RWPE1 (cell line): ENCODE data around the gene AKAP7.
A peak's percentile ranks its signal among the peaks of the same experiment; 100 is the strongest.

Source experiments
- CTCF ChIA-PET: fragments of 350-600 bp; sonication (Branson Sonifier 250); formaldehyde crosslinking; extraction: SDS; loops from one replicate; lab custom pipeline; 2021; lab: Yijun Ruan, JAX
- POLR2A ChIA-PET: fragments of 400-600 bp; formaldehyde crosslinking; extraction: SDS; loops from one replicate; lab custom pipeline; 2020; ENCODE audit warnings: antibody characterized with exemption; ENCODE audit not compliant: low non-redundant PET; lab: Yijun Ruan, JAX
- DNase-seq: peaks from one replicate; pipeline ENCODE4 v3.0.0; 2012; ENCODE audit warnings: low spot score
- H3K27ac ChIP-seq: fragments of 450-650 bp; 2 replicates; pipeline ENCODE4 v1.5.1; 2017
- TF ChIP-seq, protein P1 (sequence below): fragments of 450-650 bp; conservative IDR thresholded peaks from 2 replicates; pipeline ENCODE4 v1.5.1; 2017; ENCODE audit warnings: low read depth, mild to moderate bottlenecking

AKAP7 gene

DNA sequence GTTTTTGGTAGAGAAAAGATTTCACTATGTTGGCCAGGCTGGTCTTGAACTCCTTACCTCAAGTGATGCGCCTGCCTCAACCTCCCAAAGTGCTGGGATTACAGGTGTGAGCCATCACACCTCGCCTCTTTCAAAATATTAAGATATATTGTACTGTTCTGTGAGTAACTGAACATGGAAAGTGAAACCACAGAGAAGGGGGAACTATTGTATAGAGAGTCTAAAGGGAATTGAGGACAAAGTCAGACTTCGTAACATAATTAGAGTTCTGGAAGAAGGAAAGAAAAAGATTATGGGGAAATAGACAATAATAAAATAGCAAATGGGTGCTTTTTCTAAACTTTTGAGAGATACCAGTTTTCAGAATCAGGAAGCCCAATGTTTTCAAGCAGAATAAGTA, 17.4 kb upstream of the AKAP7 start:
- DNase-seq, result no peak
- H3K27ac ChIP-seq, result no peak overlapping the region
- TF ChIP-seq, protein P1, sequence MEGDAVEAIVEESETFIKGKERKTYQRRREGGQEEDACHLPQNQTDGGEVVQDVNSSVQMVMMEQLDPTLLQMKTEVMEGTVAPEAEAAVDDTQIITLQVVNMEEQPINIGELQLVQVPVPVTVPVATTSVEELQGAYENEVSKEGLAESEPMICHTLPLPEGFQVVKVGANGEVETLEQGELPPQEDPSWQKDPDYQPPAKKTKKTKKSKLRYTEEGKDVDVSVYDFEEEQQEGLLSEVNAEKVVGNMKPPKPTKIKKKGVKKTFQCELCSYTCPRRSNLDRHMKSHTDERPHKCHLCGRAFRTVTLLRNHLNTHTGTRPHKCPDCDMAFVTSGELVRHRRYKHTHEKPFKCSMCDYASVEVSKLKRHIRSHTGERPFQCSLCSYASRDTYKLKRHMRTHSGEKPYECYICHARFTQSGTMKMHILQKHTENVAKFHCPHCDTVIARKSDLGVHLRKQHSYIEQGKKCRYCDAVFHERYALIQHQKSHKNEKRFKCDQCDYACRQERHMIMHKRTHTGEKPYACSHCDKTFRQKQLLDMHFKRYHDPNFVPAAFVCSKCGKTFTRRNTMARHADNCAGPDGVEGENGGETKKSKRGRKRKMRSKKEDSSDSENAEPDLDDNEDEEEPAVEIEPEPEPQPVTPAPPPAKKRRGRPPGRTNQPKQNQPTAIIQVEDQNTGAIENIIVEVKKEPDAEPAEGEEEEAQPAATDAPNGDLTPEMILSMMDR, result no peak
- CTCF ChIA-PET, result interaction anchor here (1.0 to 4.2 kb wide), 2 partner anchors 230 to 233 kb away, joined by 4 to 39 read pairs; no protein-coding TSS in a partner anchor
- POLR2A ChIA-PET, result no interaction called here

DNA sequence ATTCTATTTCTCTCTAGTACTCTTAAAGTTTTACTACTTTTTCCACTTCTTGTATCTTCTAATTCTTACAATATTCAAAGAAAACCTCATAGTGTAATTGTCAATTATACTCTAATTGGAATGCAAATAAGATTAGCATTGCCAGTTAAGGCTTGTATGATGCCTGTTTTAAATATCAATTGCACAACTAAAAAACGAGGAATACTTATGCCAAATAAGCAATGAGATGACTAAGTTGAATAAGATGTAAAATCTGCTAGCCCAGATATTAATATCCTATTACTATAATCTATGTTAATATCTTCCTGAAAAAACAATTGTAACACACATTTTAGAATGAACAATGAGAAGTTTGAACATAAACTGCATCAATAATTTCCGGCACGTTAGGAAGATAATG, 13.3 kb upstream of the AKAP7 start:
- DNase-seq, result no peak
- CTCF ChIA-PET, result no interaction called here
- POLR2A ChIA-PET, result no interaction called here
- H3K27ac ChIP-seq, result no peak overlapping the region
- TF ChIP-seq, protein P1, result no peak

DNA sequence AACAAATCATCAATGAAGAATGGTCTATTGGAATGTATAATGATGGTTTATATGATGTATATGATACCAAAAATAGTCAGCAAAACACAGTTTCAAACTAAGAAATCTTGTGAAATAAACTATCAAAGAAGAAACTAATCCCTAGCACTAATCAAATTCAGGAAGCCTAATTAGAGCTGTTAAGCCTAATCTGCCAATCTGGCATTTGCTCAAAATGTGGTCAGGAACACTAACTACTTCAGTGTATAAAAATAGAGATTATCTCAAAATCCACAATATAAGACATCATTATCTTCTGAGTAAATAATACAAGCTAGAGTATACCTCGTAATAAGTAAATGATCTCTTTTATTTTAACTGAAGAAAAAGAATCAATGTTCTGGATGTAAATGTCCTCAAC, 12.8 kb upstream of the AKAP7 start:
- no peak for DNase-seq
- ChIA-PET POLR2A (no interaction called here), CTCF (no interaction called here)
- TF ChIP-seq, protein P1, result no peak
- no peak overlapping the region for H3K27ac ChIP-seq

DNA sequence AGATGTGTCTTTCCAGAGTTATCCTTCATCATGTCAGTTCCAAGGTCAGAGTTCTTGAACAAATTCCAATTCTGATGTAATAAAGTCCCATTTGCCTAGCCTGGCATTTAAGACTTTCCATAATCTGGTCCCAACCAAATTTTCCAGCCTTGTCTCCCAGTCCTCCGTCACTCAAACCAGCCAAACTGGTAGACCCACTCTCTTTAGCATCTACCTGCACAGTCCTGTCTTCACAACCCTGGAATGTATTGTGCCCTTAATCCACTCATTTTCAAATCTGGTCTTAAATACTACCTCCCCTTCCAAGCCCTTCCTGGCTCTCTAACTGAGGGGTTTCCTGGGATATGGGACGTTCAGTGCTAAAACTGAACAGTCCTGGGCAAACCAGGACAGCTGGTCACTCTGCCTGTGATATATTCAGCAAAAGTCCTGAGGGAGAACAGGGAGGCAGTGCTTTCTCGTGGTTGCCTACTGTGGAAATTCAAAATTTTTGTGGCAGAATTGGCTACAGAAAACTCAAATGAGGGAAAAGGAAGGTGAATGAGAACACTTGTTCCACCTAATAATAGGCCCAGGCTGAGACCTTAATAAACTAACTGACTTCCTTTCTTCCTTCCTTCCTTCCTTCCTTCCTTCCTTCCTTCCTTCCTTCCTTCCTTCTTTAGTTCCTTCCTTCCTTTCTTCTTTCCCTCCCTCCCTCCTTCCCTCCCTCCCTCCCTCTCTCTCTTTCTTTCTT, 10.8 kb upstream of the AKAP7 start:
- peak; percentile 11 for DNase-seq
- H3K27ac ChIP-seq, result no peak overlapping the region
- TF ChIP-seq, protein P1, result no peak
- ChIA-PET POLR2A (no interaction called here), CTCF (no interaction called here)

DNA sequence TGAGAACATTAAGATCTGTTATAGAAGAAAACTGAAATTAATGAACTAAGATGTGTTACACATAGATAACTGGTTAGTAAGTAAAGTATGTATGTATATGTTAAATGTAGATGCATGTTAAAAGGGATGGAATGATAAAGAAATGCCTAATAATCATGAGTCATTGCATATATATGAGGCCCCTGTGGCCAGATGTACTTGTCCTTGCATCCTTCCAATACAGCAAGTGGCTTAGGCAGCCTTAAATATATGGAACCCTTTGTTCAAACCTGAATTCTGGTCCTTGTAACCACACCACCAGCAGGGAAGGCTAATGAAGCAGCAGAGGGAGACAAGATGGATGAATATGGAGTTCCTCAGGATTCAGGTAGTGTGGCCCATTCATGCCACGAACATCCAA, 9.8 kb upstream of the AKAP7 start:
- TF ChIP-seq, protein P1, result no peak
- POLR2A ChIA-PET, result no interaction called here
- H3K27ac ChIP-seq, result no peak overlapping the region
- CTCF ChIA-PET, result no interaction called here
- DNase-seq, result no peak

DNA sequence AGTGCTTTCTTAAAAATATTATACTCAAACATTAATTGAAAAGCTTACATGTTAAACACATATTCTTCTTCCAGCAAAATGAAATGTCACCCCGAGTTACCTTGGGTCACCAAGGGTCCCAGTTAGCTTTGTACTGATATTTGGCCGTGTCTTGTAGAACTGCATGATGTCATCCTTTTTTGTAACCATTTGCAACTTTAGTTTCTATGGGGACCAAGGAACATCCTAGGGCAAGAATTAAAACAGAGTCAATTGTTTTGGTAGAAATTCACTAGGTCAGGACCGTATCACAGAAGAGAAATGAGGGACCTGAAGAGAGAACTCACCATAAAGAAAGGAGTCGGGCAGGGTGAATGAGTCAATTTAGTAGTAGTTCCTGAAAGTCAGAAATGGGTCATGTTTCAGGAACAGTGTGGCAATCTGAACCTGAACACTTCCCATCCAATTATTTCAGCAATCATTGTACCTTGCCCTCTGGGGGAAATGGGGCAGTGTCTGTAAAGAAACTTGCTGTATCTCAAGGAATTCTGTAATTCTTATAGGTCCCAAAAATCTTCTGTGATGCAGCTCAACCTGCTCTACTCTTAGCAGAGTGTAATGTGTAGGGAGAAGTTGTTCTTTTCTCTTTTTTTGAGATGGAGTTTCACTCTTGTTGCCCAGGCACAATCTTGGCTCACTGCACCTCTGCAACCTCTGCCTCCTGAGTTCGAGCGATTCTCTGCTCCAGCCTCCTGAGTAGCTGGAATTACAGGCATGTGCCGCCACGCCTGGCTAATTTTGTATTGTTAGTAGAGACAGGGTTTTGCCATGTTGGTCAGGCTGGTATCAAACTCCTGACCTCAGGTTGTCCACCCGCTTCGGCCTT, 5.3 kb upstream of the AKAP7 start:
- TF ChIP-seq, protein P1, result no peak
- no peak overlapping the region for H3K27ac ChIP-seq
- POLR2A ChIA-PET, result no interaction called here
- peak; percentile 14 for DNase-seq
- CTCF ChIA-PET, result interaction anchor here (0.5 to 0.7 kb wide), 4 partner anchors 14 to 331 kb away, joined by 3 to 4 read pairs (median 3); no protein-coding TSS in a partner anchor
